WTC11 (cell line): ENCODE data around the gene ALDOB. TPM values are rescaled to one million over a fixed set of nuclear protein-coding genes. Genes with fewer than 3 reads are reported as not detected.

Experiments used
- ATAC-seq: fragments of 200-7000 bp; cut with Tn5 transposase; 2 replicates; pipeline ENCODE4 v1.10.0; 2021; ENCODE audit warnings: mild to moderate bottlenecking, moderate library complexity
- CTCF ChIA-PET: fragments of 300-600 bp; sonication (Branson Sonifier 250); formaldehyde crosslinking; loops from one replicate; lab custom pipeline; 2021; ENCODE audit warnings: antibody characterized with exemption; lab: Charles Lee
- POLR2A ChIA-PET: fragments of 350-600 bp; sonication (Branson Sonifier 250); formaldehyde crosslinking; loops from one replicate; lab custom pipeline; 2021; ENCODE audit warnings: antibody characterized with exemption; lab: Charles Lee
- DNase-seq: peaks from one replicate; pipeline ENCODE4 v3.0.0; 2021; ENCODE audit warnings: low spot score
- H3K27ac Mint-ChIP-seq: 2 replicates; pipeline ENCODE4 v1.8.0; 2021; ENCODE audit warnings: mixed read lengths
- H3K27me3 Mint-ChIP-seq: 2 replicates; pipeline ENCODE4 v1.8.0; 2021; ENCODE audit warnings: low read depth, mild to moderate bottlenecking, moderate library complexity, mixed read lengths
- H3K36me3 Mint-ChIP-seq: 2 replicates; pipeline ENCODE4 v1.8.0; 2021; ENCODE audit warnings: mixed read lengths
- H3K4me1 Mint-ChIP-seq: 2 replicates; pipeline ENCODE4 v1.8.0; 2022; ENCODE audit warnings: mixed read lengths
- H3K4me3 Mint-ChIP-seq: 2 replicates; pipeline ENCODE4 v1.8.0; 2021; ENCODE audit warnings: mild to moderate bottlenecking, moderate library complexity, mixed read lengths
- H3K9me3 Mint-ChIP-seq: 2 replicates; pipeline ENCODE4 v1.8.0; 2021; ENCODE audit warnings: mixed read lengths
- CREM ChIP-seq: sonication (generic); formaldehyde crosslinking; IDR thresholded peaks from 2 replicates; pipeline ENCODE4 v1.8.1; 2022; ENCODE audit warnings: mild to moderate bottlenecking, missing genetic modification reagents, moderate library complexity
- EMX1 ChIP-seq: fragments of 250-450 bp; sonication (Bioruptor Pico); IDR thresholded peaks from 2 replicates; pipeline ENCODE4 v1.8.0; 2021; ENCODE audit warnings: mild to moderate bottlenecking
- FOXJ3 ChIP-seq: sonication (generic); formaldehyde crosslinking; IDR thresholded peaks from 2 replicates; pipeline ENCODE4 v1.9.0; 2021; ENCODE audit warnings: missing genetic modification reagents, mild to moderate bottlenecking, borderline replicate concordance
- FOXK1 ChIP-seq: sonication (generic); formaldehyde crosslinking; IDR thresholded peaks from 2 replicates; pipeline ENCODE4 v1.8.0; 2022; ENCODE audit warnings: mild to moderate bottlenecking, moderate library complexity, missing genetic modification reagents
- FOXP1 ChIP-seq: sonication (generic); formaldehyde crosslinking; IDR thresholded peaks from 2 replicates; pipeline ENCODE4 v1.8.0; 2022; ENCODE audit warnings: missing genetic modification reagents, mild to moderate bottlenecking, moderate library complexity, borderline replicate concordance
- JUN ChIP-seq: sonication (generic); formaldehyde crosslinking; IDR thresholded peaks from 2 replicates; pipeline ENCODE4 v1.8.0; 2023; ENCODE audit warnings: mild to moderate bottlenecking, missing genetic modification reagents
- PRRX2 ChIP-seq: fragments of 250-450 bp; sonication (Bioruptor Pico); IDR thresholded peaks from 2 replicates; pipeline ENCODE4 v1.8.0; 2021; ENCODE audit warnings: mild to moderate bottlenecking
- RORB ChIP-seq: fragments of 250-450 bp; sonication (Bioruptor Pico); IDR thresholded peaks from 2 replicates; pipeline ENCODE4 v1.9.0; 2021; ENCODE audit warnings: mild to moderate bottlenecking
- SMAD4 ChIP-seq: sonication (generic); formaldehyde crosslinking; IDR thresholded peaks from 2 replicates; pipeline ENCODE4 v1.8.0; 2022; ENCODE audit warnings: mild to moderate bottlenecking, missing genetic modification reagents
- SOX15 ChIP-seq: fragments of 250-450 bp; sonication (Bioruptor Pico); IDR thresholded peaks from 2 replicates; pipeline ENCODE4 v1.9.0; 2021; ENCODE audit warnings: mild to moderate bottlenecking
- ZNF416 ChIP-seq: fragments of 250-450 bp; sonication (Bioruptor Pico); IDR thresholded peaks from 2 replicates; pipeline ENCODE4 v1.9.0; 2021; ENCODE audit warnings: mild to moderate bottlenecking, inconsistent platforms
- ZNF423 ChIP-seq: fragments of 250-450 bp; sonication (Bioruptor Pico); IDR thresholded peaks from 2 replicates; pipeline ENCODE4 v2.1.2; 2022; ENCODE audit warnings: mild to moderate bottlenecking, moderate library complexity
- total RNA-seq: library from RNA; stranded (reverse); gene quantifications from 3 replicates; pipeline ENCODE4 v1.2.3, GENCODE V29; 2021
- TF ChIP-seq, protein P1 (sequence below): fragments of 250-450 bp; sonication (Bioruptor Pico); IDR thresholded peaks from 2 replicates; pipeline ENCODE4 v1.9.0; 2021; ENCODE audit warnings: moderate library complexity, mild to moderate bottlenecking, inconsistent platforms, borderline replicate concordance
- TF ChIP-seq, protein P2 (sequence below): sonication (generic); formaldehyde crosslinking; IDR thresholded peaks from 2 replicates; pipeline ENCODE4 v1.8.0; 2022; ENCODE audit warnings: mild to moderate bottlenecking, missing genetic modification reagents
- TF ChIP-seq, protein P3 (sequence below): sonication (generic); formaldehyde crosslinking; conservative IDR thresholded peaks from 2 replicates; pipeline ENCODE4 v1.8.1; 2023; ENCODE audit warnings: mild to moderate bottlenecking, low read depth, missing genetic modification reagents, moderate library complexity
- TF ChIP-seq, protein P4 (sequence below): sonication (generic); formaldehyde crosslinking; IDR thresholded peaks from 2 replicates; pipeline ENCODE4 v1.8.0; 2022; ENCODE audit warnings: mild to moderate bottlenecking, missing genetic modification reagents
- TF ChIP-seq, protein P5 (sequence below): sonication (generic); formaldehyde crosslinking; conservative IDR thresholded peaks from 2 replicates; pipeline ENCODE4 v1.8.1; 2022; ENCODE audit warnings: mild to moderate bottlenecking, missing genetic modification reagents
- TF ChIP-seq, protein P6 (sequence below): fragments of 250-450 bp; sonication (Bioruptor Pico); conservative IDR thresholded peaks from 2 replicates; pipeline ENCODE4 v1.9.0; 2021; ENCODE audit warnings: mild to moderate bottlenecking
- TF ChIP-seq, protein P7 (sequence below): fragments of 250-450 bp; sonication (Bioruptor Pico); IDR thresholded peaks from 2 replicates; pipeline ENCODE4 v1.9.0; 2021; ENCODE audit warnings: mild to moderate bottlenecking
- TF ChIP-seq, protein P8 (sequence below): fragments of 250-450 bp; sonication (Bioruptor Pico); IDR thresholded peaks from 2 replicates; pipeline ENCODE4 v1.9.0; 2021; ENCODE audit warnings: mild to moderate bottlenecking
- TF ChIP-seq, protein P9 (sequence below): sonication (generic); formaldehyde crosslinking; IDR thresholded peaks from 2 replicates; pipeline ENCODE4 v1.8.0; 2022; ENCODE audit warnings: mild to moderate bottlenecking, missing genetic modification reagents

ALDOB gene
- total RNA-seq, 1 experiment from 2014 or later: 0.94 TPM

DNA sequence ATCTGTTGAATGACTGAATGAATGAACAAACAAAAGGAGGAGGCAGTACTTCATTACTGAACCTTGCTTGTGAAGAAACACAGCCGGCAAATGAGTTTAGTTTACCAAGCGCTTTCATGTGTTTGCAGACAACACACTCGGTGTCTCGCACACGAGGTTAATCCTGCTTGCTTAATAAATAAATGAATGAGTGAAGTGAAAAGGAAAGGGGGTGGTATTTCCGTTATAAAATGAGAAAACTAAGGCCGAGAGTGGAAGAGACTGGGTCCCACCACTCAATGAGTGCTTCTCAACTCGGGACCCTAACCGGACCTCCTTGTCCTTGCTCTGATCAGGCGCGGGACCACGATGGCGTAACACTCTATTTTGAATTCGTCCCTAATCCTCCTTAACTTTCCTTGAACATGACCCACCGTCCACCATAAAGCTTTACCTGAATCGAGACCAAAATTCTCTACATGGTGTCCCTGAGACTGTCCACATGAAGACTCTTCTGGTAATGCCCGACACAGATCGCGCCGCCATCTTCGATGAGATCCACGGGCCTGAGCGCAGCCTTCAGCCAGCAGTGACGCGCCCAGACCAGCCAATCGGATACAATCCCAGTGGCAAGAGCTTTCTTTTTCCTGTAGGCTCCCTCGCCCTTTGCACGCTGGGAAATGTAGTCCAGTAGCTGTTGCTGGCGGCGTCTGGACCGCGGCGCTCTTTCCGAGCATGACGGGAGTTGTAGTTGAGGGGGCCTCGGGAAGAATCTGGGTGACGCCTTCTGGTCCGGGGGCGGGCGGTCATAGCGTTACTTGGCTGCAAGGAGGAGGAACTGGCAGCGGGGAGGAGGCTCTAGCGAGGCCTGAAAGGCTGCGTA, 37.3 kb downstream of the ALDOB start, which contains the start of the genes MRPL50 and ZNF189 (continued):
- TF ChIP-seq FOXK1 (peak; percentile 47; the same call in 1 of the 2 replicates), ZNF416 (CRISPR knock-in tag) (no peak)

DNA sequence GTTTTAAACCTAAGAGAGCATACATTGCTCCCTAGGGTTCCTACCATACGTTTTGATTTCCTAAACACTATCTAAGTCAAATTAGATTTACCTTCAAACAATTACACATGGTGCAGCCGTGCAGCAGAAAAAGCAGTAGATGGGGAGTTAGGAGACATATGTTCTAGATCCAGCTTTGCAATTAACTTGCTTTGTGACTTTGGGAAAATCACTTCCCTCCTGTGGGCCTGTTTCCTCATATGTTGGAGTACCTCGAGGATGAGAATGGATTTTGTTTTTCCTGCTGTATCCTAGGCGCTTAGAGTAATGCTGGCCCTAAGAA, 37.9 kb downstream of the ALDOB start:
- ChIA-PET CTCF (no interaction called here), POLR2A (no interaction called here)
- ATAC-seq (no peak), DNase-seq (no peak)
- Mint-ChIP-seq H3K9me3 (peaks cover 29% of the 10 kb centered on the region), H3K36me3 (peaks cover 66% of the 10 kb centered on the region), H3K4me1 (peaks cover 26% of the 10 kb centered on the region), H3K27me3 (no peaks in the 10 kb centered on the region), H3K4me3 (peak overlapping the region; percentile 99)
- TF ChIP-seq FOXJ3 (CRISPR knock-in tag): no peak
- TF ChIP-seq JUN (CRISPR knock-in tag): no peak
- TF ChIP-seq, protein P1, sequence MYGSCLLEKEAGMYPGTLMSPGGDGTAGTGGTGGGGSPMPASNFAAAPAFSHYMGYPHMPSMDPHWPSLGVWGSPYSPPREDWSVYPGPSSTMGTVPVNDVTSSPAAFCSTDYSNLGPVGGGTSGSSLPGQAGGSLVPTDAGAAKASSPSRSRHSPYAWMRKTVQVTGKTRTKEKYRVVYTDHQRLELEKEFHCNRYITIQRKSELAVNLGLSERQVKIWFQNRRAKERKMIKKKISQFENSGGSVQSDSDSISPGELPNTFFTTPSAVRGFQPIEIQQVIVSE (CRISPR knock-in tag): no peak
- TF ChIP-seq CREM (CRISPR knock-in tag): no peak
- TF ChIP-seq, protein P2, sequence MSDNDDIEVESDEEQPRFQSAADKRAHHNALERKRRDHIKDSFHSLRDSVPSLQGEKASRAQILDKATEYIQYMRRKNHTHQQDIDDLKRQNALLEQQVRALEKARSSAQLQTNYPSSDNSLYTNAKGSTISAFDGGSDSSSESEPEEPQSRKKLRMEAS (CRISPR knock-in tag): no peak
- TF ChIP-seq RORB (CRISPR knock-in tag): no peak
- TF ChIP-seq, protein P3, sequence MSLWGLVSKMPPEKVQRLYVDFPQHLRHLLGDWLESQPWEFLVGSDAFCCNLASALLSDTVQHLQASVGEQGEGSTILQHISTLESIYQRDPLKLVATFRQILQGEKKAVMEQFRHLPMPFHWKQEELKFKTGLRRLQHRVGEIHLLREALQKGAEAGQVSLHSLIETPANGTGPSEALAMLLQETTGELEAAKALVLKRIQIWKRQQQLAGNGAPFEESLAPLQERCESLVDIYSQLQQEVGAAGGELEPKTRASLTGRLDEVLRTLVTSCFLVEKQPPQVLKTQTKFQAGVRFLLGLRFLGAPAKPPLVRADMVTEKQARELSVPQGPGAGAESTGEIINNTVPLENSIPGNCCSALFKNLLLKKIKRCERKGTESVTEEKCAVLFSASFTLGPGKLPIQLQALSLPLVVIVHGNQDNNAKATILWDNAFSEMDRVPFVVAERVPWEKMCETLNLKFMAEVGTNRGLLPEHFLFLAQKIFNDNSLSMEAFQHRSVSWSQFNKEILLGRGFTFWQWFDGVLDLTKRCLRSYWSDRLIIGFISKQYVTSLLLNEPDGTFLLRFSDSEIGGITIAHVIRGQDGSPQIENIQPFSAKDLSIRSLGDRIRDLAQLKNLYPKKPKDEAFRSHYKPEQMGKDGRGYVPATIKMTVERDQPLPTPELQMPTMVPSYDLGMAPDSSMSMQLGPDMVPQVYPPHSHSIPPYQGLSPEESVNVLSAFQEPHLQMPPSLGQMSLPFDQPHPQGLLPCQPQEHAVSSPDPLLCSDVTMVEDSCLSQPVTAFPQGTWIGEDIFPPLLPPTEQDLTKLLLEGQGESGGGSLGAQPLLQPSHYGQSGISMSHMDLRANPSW (CRISPR knock-in tag): no peak
- TF ChIP-seq, protein P4, sequence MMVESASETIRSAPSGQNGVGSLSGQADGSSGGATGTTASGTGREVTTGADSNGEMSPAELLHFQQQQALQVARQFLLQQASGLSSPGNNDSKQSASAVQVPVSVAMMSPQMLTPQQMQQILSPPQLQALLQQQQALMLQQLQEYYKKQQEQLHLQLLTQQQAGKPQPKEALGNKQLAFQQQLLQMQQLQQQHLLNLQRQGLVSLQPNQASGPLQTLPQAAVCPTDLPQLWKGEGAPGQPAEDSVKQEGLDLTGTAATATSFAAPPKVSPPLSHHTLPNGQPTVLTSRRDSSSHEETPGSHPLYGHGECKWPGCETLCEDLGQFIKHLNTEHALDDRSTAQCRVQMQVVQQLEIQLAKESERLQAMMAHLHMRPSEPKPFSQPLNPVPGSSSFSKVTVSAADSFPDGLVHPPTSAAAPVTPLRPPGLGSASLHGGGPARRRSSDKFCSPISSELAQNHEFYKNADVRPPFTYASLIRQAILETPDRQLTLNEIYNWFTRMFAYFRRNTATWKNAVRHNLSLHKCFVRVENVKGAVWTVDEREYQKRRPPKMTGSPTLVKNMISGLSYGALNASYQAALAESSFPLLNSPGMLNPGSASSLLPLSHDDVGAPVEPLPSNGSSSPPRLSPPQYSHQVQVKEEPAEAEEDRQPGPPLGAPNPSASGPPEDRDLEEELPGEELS (CRISPR knock-in tag): no peak
- no peak for TF ChIP-seq ZNF423 (CRISPR knock-in tag)
- no peak for TF ChIP-seq ZNF416 (CRISPR knock-in tag)
- TF ChIP-seq EMX1 (CRISPR knock-in tag): no peak
- TF ChIP-seq, protein P5, sequence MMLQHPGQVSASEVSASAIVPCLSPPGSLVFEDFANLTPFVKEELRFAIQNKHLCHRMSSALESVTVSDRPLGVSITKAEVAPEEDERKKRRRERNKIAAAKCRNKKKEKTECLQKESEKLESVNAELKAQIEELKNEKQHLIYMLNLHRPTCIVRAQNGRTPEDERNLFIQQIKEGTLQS (CRISPR knock-in tag): no peak
- TF ChIP-seq, protein P6, sequence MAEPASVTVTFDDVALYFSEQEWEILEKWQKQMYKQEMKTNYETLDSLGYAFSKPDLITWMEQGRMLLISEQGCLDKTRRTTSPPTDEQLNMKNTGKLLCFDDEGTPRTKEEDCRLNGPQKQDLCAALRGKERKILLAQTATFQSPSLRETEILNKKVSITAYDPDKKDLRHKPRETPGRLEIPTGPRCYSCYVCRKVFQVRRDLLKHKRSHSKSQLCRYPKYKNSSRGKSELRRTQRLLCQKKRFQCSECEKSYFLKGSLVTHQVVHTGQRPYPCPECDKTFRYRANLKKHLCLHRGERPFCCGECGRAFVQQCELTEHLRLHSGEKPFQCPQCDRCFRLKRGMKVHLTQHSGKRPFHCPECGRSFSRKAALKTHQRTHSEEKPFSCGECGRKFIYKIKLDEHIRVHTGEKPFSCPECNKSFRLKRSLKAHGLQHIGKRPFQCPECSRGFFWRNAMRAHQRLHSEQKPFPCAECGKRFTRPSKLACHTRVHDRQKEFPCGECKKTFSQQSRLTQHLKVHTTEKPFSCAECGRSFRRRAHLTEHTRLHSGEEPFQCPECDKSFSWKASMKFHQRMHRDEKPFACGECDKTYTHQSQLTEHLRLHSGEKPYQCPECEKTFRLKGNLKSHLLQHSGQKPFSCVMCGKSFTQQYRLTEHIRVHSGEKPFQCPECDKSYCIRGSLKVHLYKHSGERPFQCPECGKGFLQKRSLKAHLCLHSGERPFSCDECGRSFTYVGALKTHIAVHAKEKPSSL (CRISPR knock-in tag): no peak
- TF ChIP-seq, protein P7, sequence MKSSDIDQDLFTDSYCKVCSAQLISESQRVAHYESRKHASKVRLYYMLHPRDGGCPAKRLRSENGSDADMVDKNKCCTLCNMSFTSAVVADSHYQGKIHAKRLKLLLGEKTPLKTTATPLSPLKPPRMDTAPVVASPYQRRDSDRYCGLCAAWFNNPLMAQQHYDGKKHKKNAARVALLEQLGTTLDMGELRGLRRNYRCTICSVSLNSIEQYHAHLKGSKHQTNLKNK (CRISPR knock-in tag): no peak
- no peak for TF ChIP-seq SOX15
- TF ChIP-seq, protein P8, sequence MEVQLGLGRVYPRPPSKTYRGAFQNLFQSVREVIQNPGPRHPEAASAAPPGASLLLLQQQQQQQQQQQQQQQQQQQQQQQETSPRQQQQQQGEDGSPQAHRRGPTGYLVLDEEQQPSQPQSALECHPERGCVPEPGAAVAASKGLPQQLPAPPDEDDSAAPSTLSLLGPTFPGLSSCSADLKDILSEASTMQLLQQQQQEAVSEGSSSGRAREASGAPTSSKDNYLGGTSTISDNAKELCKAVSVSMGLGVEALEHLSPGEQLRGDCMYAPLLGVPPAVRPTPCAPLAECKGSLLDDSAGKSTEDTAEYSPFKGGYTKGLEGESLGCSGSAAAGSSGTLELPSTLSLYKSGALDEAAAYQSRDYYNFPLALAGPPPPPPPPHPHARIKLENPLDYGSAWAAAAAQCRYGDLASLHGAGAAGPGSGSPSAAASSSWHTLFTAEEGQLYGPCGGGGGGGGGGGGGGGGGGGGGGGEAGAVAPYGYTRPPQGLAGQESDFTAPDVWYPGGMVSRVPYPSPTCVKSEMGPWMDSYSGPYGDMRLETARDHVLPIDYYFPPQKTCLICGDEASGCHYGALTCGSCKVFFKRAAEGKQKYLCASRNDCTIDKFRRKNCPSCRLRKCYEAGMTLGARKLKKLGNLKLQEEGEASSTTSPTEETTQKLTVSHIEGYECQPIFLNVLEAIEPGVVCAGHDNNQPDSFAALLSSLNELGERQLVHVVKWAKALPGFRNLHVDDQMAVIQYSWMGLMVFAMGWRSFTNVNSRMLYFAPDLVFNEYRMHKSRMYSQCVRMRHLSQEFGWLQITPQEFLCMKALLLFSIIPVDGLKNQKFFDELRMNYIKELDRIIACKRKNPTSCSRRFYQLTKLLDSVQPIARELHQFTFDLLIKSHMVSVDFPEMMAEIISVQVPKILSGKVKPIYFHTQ (CRISPR knock-in tag): no peak
- TF ChIP-seq, protein P9, sequence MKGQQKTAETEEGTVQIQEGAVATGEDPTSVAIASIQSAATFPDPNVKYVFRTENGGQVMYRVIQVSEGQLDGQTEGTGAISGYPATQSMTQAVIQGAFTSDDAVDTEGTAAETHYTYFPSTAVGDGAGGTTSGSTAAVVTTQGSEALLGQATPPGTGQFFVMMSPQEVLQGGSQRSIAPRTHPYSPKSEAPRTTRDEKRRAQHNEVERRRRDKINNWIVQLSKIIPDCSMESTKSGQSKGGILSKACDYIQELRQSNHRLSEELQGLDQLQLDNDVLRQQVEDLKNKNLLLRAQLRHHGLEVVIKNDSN (CRISPR knock-in tag): no peak
- no peak for TF ChIP-seq SMAD4 (CRISPR knock-in tag)
- no peak for TF ChIP-seq PRRX2 (CRISPR knock-in tag)
- TF ChIP-seq FOXP1 (CRISPR knock-in tag): no peak
- TF ChIP-seq, all 79 proteins: peak for 0
- H3K27ac Mint-ChIP-seq: peak overlapping the region; percentile 99
